DMS 273 treated with DMSO at 0.1 percent for 48 hours (cell line): ENCODE data around the gene AFF1.
"Not testable (repeated sequence)": the region's sequence is repeated elsewhere in the genome, so short reads cannot be mapped to it uniquely, and the experiment has no call there.

ENCODE experiments used
- DNase-seq: peaks from one replicate; lab custom pipeline; 2025; lab: John Stamatoyannopoulos, UW

Gene AFF1

DNA sequence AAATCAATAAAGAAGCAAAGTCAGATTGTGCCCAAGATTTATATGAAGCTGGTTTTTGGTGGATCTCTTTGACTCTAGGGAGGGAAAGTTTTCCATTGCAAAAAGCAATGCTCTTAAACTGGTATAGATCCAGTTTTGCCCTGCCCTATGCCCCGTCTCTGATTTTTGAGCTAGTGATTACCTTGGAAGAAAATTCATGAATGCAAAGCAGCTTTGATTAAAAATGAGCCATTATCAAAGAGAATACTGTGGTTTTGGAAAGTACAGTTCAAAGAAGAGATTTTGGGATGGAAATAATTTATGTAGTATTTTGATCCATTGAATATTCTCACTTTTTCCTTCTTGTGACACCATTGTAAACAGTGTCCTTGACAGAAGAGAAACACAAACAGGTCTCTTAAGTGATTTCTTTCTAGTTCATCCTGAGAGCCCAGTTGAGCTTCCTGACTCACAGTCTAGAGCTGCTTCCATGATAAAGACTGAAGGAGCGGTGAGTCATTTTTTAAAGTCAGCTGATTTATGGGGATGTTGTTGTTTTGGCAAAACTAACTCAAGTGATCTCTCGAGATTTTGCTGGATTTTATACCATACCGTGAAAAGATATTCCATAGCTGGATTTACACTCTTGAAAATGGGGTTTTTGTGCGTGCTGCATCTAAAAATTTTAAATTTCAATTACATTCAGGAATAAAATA lies 76.7 kb downstream of the AFF1 start:
- DNase-seq: no peak

DNA sequence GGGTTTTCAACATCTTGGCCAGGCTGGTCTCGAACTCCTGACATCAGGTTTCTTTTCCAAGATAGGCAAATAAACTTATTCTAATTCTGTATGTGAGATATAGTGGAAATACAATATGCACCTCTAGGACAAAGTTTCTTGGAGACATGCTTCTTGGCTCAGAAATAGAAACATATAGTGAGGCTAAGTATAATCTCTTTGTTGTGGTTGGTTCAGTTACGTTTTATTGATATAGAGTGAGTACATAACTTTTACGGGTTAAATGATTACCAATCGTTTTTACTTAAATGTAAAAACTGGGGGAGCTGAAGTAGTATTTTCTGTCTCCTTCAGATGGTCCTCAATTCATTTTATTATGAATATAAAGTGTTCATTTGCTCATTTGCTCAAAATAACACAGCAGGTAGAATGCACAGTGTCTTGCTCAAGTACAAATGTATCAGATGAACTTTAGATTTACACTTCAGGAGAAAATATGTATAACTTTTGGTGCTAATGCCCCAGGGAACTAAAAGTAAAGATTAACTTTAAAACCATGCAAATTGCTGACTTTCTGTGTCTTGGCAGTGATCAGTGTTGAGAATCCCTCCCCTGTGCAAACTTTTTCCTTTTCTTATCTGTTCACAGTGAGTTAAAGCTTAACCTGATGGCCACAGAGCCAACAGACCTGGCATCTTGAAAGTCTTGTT lies 77.6 kb downstream of the AFF1 start:
- no peak for DNase-seq

DNA sequence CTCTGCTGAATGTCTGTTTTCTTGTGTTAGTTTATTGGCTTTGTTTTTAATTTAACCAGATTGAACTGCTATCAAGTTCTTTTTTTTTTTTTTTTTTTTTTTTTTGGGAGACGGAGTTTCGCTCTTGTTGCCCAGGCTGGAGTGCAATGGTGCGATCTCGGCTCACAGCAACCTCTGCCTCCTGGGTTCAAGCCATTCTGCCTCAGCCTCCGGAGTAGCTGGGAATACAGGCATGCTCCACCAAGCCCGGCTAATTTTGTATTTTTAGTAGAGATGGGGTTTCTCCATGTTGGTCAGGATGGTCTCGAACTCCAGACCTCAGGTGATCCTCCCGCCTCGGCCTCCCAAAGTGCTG lies 78.1 kb downstream of the AFF1 start:
- DNase-seq: not testable (repeated sequence)

DNA sequence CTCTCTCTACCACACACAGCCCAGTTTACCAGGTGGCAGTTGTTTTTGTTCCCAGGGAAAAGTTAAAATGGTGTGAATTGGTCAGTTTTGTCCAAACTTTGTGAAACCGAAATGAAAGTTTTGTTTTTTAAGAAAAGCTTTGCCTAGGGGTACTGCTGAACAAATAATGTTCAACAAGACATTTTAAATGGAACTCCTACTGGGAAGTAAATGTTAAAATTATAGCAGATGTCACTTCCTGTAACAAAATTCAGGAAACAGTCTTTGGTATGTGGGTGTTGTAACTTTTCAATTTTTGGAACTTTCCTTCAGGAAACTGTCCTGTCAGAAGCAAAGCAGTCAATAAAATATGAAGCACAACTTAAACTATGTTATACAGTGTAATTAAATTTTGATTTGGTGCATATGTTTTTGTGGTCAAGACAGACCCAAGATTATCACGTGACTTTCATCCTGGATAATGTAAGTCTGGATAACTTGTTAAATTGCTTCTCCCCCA lies 79.5 kb downstream of the AFF1 start:
- no peak for DNase-seq

DNA sequence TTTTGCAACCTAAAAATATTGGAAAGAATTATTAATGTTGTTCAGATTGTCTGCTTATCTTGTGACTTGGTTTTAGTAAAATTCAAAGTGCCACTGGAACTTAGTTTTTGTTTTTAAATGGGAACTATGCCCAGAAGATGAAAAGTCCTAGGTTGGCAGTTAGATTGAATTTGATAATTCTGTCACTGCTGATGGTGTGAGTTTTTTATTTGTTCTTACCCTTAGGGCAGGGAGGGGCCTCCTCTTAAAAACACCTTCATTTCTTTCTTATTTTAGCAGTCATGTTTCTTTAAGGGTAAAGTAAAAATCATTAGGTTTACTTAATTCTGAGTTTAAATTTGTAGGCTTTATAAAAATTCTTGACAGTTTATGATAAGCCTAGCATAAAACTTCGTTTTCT lies 80.6 kb downstream of the AFF1 start:
- no peak for DNase-seq

DNA sequence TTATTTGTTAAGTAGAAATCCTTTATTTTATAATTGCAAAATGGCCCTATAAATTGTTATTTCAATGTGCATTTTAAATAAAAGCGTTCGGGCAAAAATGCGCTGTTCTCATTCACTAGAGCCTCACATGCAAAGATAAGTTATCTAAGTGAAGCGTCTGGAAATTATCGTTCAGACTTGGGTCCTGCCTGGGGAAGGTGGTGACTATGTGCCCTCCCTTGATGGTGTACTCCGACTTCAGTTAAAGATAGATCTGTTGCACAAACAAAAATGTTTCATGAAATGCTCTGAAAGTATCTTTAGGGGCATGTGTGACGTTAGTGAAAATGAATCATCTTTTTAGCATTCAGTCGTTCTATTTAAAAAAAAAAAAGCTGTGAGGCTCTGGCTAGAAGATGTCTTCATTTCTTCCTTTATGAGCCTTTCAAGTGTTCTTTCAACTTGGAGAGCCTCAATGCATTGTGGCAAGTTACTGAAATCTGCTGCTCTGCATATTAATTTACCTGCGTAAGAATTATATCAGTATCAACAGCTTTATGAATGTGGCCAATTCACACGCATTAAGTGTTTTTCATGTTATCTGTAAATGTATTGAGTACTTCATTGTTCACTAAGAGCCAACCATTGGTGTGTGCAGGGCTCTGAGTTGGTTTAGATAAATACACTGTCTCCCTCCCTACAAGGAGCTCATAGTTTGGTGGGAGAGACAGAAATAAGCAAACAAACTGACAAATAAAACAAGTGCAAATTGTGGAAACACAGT lies 83.0 kb downstream of the AFF1 start:
- DNase-seq: no peak

DNA sequence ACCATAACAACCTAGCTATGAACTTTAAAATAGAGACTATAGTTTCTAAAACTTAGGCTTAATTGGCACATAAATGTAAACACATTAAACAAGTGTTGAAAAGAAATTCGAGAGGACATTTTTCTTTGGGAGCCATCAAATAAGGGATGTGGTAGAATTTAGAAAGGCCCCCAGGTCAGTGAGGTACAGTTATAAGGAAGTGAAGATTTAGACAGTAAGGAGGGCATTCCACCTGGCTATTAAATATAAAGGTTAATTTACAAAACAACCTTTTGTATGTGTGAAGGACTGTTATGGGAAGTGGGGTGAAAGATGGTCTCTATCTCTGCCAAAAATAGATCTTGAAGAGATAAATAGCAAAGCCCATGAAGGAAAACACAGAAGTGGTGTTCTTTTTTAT lies 83.9 kb downstream of the AFF1 start:
- DNase-seq: no peak

DNA sequence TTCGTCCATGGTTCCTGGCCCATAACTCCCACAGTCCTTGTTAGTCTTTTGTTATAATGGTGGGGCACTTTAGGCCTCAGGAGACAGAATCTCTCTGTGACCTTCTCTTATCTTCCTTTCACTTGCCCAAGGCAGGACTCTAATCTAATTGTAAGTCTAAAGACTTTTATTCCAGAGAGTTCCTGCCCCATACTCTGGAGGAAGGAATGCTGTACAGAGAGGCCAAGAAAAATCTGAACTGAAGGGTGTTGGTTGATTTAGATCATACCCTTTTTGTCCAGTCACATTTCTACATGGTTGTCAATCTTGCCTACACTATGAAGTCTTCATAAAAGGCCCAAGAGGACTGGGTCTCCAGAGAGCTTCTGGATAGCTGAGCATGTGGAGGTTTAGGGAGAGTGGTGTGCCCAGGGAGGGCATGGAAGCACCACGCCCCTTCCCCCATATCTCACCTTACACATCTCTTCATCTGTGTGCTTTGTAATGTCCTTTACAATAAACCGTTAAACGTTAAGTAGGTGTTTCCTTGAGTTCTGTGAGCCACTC lies 84.5 kb downstream of the AFF1 start:
- no peak for DNase-seq

DNA sequence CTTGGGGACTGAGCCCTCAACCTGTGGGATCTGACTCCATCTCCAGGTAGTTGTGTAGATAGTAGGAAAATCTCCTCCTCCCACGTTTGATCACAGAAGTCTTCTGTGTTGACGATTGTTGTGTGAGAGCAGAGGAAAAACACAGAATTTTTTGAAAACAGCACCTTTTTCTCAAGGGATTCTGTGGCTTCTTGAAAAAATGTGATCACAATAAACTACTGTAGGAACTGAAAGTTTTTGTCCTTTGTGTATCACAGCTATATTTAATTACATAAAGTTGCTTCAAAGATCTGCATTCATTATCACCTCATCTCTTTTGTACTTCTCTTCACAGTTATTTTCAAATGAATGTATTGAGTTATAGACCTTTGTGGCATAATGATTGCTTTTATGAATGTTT lies 85.1 kb downstream of the AFF1 start:
- DNase-seq: no peak

DNA sequence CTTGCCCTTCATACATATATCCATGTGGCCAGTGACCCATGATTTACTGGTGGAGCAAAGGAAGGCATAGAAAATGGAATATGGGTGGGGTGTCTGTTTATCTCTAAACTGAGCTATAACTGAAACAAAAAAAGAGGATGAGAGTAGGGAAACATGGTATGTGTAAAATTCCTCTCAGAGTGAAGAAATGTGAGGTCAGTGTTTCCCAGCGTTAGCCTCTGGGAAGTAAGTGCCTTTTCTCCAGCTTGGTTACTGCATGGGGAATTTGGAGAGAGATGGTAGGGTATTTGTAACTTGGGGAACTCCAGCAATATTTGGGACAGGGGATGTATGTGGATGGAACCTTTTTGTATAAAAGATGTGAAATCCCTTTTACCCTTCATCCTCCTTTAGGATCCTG lies 89.4 kb downstream of the AFF1 start:
- no peak for DNase-seq

DNA sequence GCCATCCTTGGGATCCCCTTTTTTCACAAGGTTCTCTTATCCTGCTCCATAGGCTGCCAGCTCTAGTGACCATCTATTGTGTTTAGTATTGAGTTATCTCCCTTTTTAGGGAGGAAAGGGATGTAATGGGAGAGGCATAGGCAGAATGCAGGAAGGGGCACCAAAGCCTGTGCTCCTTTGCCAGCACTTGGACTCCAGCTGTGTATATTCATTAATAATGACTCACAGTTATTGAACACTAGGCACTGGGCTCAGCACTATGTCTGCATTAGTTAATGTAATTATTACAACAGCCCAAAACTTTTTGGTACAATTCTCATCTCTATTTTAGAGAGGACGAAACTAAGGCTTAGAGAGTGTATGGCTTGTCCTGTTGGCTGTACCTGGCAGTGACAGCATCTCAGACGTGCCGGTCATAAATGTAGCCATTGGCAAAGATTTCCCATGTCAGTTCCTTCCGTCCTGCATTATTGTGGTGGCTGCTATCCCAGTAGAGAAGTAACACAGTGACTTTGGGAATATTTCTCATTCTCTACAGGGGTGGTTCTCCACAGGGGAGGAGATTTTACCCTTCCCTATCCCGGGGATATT lies 90.3 kb downstream of the AFF1 start:
- DNase-seq: no peak

DNA sequence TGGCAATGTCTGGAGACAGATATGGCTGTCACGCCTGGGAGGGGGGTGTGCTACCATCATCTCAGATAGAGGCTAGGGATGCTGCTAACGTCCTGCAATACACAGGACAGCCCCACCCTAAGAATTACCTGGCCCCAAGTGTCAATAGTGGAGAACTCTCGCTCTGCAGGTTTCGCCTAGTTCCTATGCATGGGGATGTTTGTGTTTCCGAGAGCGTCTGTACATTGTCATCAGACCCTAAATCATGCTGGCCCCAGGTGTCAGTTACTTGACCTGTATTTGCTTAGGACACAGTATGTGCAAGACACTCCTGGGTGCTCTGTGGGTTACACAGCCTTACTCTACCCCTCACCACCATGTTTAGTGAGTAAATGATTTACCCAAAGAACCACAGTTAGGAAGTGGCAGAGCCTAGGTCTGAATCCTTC lies 90.8 kb downstream of the AFF1 start:
- no peak for DNase-seq

DNA sequence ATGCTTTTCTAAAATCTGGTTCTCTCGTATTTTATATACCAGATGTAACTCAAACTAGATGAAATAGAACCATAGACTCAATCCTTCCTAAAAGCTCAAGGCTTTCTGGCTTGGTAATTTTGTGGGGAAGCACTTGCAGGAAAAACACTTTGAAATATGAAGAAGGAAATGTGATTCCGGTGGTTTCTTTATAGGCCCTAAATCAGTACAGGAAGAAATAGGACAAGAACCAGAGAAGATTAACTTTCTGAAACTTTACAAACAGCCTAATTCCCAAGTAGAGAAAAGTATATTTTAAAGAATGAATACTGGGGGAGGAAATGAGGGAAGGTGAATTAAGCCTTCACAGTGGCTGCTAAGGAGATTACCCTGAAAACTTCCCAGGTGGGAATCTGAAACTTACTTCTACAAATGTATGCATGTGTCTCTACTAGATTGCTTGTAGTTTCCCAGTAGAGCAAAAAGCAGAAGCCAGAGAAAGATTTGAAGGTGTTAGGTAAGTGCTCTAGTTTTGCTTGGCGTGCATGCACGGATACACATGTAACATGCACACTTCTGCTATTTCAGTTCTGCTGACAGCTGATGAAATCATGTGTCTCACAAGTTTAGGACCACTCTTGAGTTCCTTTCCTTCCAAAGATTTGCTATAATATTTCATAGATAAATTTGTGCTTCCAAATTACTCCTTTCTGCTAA lies 92.1 kb downstream of the AFF1 start:
- no peak for DNase-seq

DNA sequence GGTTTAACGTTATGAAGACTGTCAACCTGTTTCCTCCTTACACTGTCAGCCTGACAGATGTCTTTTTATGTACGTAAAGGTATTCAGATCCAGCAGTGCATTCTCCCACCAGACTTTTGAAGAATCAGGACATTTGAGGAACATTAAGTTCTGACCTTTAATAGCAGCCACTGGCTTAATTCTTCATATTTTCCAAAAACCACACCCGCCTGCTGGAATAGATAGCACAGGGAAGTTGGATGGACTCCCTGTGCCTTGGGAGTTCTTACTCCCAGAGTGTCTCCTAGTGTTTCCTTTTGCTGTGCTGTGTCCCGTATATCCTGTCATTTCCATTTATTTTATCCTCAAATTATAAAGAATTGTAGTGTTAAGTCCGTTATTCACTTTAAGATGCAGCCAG lies 94.5 kb downstream of the AFF1 start:
- DNase-seq: no peak

DNA sequence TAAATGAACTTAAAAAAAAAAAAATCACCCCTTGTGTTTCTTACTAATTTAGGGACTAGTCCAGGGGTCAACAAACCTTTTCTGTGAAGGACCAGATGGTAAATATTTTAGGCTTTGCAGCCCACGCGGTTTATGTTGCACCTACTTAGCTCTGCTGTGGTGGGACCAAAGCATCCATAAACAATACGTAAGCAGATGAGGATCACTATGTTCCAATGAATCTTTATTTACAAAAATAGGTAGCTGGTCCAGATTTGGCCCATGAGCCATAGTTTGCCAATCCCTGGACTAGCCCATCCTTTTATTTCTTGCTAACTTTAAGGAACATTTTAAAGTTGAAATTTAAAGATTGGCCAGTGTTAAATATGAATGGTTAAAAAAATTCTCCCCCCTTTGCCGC lies 95.3 kb downstream of the AFF1 start:
- no peak for DNase-seq

DNA sequence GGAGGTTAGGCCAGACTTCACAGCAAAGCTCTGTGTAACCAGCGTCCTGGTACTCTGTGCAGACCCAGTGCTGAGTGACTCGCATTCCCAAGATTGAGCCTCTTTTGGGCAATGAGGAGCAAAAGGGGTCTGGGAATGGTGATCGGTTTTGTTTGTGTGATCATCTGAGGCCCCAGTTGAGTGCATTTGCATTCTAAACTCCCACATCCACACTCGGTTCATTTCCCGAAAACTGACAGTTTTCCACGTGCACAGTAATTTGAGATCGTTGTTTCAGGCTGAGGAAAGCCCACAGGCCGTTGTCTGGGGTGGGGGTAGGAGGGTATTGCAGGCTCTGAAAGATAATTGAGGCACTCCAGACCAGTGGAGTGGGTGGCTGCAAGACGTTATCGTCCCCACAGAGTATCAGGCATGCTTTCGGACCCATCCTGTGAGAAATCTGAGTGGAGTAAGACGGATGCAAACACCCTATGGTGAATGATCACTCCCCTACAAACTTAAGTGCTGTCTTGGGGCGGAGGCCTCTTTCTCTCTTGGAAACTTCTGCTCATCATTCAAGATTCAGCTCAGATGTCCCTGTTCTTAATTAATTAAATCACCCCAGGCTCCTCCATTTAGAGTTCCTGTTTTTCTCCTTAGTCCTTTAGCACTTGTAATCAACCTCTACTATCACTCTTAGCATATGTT lies 96.1 kb downstream of the AFF1 start:
- no peak for DNase-seq

DNA sequence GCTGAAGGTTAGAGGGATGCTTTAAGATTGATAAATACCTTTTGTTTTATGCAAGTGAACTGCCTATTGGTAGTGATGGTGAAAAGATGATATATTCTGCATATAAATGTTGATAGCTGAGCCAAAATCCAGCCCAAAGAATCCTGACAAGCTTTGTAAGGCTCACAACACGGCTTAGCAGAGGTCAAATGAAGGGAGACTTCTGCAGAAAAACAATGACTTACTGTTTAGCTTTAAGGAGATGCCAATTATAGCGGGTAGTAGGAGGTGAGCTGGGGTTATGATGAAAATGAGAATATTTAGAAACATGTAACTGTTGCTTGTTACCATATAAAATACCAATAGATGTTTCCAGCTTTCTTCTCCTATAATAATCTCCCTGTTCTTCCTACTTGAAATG lies 97.1 kb downstream of the AFF1 start:
- DNase-seq: no peak

DNA sequence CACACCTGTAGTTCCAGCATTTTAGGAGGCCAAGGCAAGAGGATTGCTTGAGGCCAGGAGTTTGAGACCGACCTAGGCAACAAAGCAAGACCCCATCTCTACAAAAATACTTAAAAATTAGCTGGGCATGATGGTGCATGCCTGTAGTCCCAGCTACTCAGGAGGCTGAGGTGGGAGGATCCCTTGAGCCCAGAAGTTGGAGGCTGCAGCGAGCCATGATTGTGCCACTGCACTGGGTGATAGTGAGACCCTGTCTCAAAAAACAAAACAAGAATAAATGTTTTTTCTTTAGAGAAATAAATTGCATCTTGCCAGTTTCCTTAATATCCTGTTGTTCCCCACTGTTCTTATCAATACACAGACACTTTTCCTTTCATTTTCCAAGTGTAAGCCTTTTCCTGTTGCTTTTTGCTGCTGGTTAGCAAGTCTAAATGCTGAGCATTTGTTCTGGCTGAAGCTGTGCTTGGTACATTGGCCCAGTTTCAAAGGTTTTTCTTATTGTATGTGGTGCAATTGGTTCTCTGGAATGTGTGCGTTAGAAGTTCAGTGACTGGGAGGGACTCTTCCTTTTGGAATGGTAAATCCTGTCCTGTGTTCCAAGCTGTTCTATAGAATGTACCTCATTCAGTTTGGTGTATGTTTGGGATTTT lies 98.2 kb downstream of the AFF1 start:
- DNase-seq: no peak

DNA sequence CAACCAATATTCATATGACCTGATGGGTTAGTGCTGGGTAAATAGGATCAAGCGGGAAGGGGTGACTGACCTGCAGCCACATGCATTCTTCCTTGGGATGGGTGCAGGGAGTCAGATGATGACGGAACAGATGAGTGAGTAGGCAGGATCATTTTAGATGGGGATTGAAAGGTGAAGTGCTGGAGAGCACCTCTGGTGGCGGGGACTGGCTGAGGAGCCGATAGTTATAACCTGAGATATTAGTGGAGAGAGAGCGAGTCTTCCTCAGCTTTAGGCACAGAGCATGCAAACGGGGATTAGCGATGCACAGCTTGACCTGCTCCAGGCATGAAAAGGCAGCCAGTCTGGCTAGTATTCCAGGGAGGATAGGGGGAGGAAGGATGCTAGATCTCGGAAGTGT lies 99.1 kb downstream of the AFF1 start:
- no peak for DNase-seq

DNA sequence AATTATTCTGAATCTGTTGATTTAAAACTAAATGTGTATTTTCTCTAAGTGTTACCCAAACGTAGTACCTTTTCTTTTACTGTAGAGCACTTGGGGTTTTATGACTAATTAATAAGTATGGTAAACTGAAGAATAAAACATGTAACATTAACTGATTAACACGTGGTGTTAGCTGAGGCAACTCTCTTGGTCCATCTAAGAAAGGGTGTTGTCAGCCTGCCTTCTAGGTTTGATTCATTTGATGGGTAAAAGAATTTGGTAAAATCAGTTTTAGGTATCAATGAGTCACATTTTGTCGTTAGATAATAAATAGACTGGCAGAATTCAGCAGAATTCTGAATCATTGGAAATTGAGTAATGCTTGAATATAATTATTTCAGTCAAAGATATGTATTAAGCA lies 99.7 kb downstream of the AFF1 start:
- DNase-seq: no peak
